Fibroblast of villous mesenchyme (primary cell): Measurements from ENCODE around the gene TCF7. TPM values are rescaled to one million over a fixed set of nuclear protein-coding genes. Genes with fewer than 3 reads are reported as not detected.

Experiments
- DNase-seq: peaks from one replicate; pipeline ENCODE4 v3.0.0-alpha.2; 2010; ENCODE audit warnings: low read depth
- H3K4me3 ChIP-seq: 2 replicates; pipeline ENCODE4 v1.5.1; 2011; ENCODE audit warnings: low read depth, mild to moderate bottlenecking, low read length
- CTCF ChIP-seq: IDR thresholded peaks from 2 replicates; pipeline ENCODE4 v1.5.1; 2012; ENCODE audit warnings: low read depth, mild to moderate bottlenecking, low read length; ENCODE audit not compliant: insufficient read depth
- small RNA-seq: library from RNA; depleted of rRNA; stranded (forward); fragments of <200 nt; gene quantifications from one replicate; pipeline ENCODE3, GENCODE V24; 2012
- total RNA-seq: library from RNA; depleted of rRNA; stranded (reverse); fragments of >200 nt; gene quantifications from 2 replicates; pipeline ENCODE4 v1.2.3, GENCODE V29; 2012

Gene TCF7
- total RNA-seq, 1 donor = under 0.01 TPM

- no peak for DNase-seq
- H3K4me3 ChIP-seq = no peak overlapping the region
- TF ChIP-seq CTCF = no peak
These were observed 73.6 kb downstream of the TCF7 start for GRCh38 chr5:134188092-134188491.

- no peak for TF ChIP-seq CTCF
- no peak for DNase-seq
- H3K4me3 ChIP-seq = no peak overlapping the region
These were observed 74.5 kb downstream of the TCF7 start for GRCh38 chr5:134189031-134189430.

- TF ChIP-seq CTCF = no peak
- H3K4me3 ChIP-seq = no peak overlapping the region
- no peak for DNase-seq
These were observed 81.2 kb downstream of the TCF7 start for GRCh38 chr5:134195666-134196065.

Small RNA genes lying within 50 kb of the gene (small RNA-seq; reads per million reads assigned to genes)
- gene AC008608.1 = not detected

Other genes starting within 250 kb of the TCF7 start
- 53.8 and 103 TPM in 2 replicates for gene C5orf15, start 146.1 kb upstream of the TCF7 start, total RNA-seq
- 263 and 350 TPM in 2 replicates for gene VDAC1, start 109.7 kb upstream of the TCF7 start, total RNA-seq
- 164 and 166 TPM in 2 replicates for gene SKP1, start 62.3 kb downstream of the TCF7 start, total RNA-seq
- 41.9 and 60.9 TPM in 2 replicates for gene PPP2CA, start 111.4 kb downstream of the TCF7 start, total RNA-seq